GM19023 (cell line): Measurements from ENCODE around the gene XPOT.

Experiments
- ATAC-seq: cut with Tn5 transposase; IDR thresholded peaks from one replicate; pipeline ENCODE4 v1.9.1; 2021; ENCODE audit warnings: mild to moderate bottlenecking, moderate library complexity; ENCODE audit not compliant: unreplicated experiment

XPOT gene

GRCh38 chr12:64419696-64420095, 15.5 kb downstream of the XPOT start:
- no peak for ATAC-seq

- ATAC-seq: no peak
Measured at GRCh38 chr12:64427988-64428387, 23.8 kb downstream of the XPOT start.

GRCh38 chr12:64428956-64429355, 24.8 kb downstream of the XPOT start:
- no peak for ATAC-seq

- ATAC-seq: no peak
Measured at GRCh38 chr12:64430886-64431285, 26.7 kb downstream of the XPOT start.

- no peak for ATAC-seq
Measured at GRCh38 chr12:64431791-64432190, 27.6 kb downstream of the XPOT start.

GRCh38 chr12:64433915-64434314, 29.7 kb downstream of the XPOT start:
- ATAC-seq: no peak

GRCh38 chr12:64440100-64440499, 35.9 kb downstream of the XPOT start:
- no peak for ATAC-seq

GRCh38 chr12:64445490-64445889, 41.3 kb downstream of the XPOT start:
- no peak for ATAC-seq

- ATAC-seq: no peak
Measured at GRCh38 chr12:64446295-64446694, 42.1 kb downstream of the XPOT start.

GRCh38 chr12:64450057-64450640, 46.0 kb downstream of the XPOT start:
- ATAC-seq: no peak

- ATAC-seq: no peak
Measured at GRCh38 chr12:64450711-64451486, 46.7 kb downstream of the XPOT start.

GRCh38 chr12:64451687-64452558, 47.7 kb downstream of the XPOT start, which contains the start of gene TBK1:
Gene TBK1 (plus strand): TSS chr12:64452120. CDS start chr12:64455871, 3,751 bp downstream.
- ATAC-seq: peak; percentile 89

GRCh38 chr12:64452559-64453329, 48.6 kb downstream of the XPOT start:
- no peak for ATAC-seq

- ATAC-seq: no peak
Measured at GRCh38 chr12:64455506-64455905, 51.3 kb downstream of the XPOT start.

GRCh38 chr12:64456119-64456518, 51.9 kb downstream of the XPOT start:
- ATAC-seq: no peak

GRCh38 chr12:64457032-64457431, 52.8 kb downstream of the XPOT start:
- no peak for ATAC-seq

- no peak for ATAC-seq
Measured at GRCh38 chr12:64457466-64457865, 53.3 kb downstream of the XPOT start.

GRCh38 chr12:64457923-64458322, 53.7 kb downstream of the XPOT start:
- ATAC-seq: no peak

GRCh38 chr12:64459394-64459891, 55.3 kb downstream of the XPOT start:
- peak; percentile 60 for ATAC-seq

GRCh38 chr12:64461634-64462414, 57.6 kb downstream of the XPOT start:
- ATAC-seq: no peak
